Dendritic cell treated with granulocyte-macrophage colony-stimulating factor and Interleukin-4, amounts not matched to agents 40 ng/mL and 50 ng/mL, for 4 days (primary cell): Measurements from ENCODE around the gene PHACTR1.

Source experiments
- H3K27ac Mint-ChIP-seq: one replicate; pipeline ENCODE4 v1.8.0; 2022; ENCODE audit warnings: mild to moderate bottlenecking, mixed read lengths
- H3K27me3 Mint-ChIP-seq: one replicate; pipeline ENCODE4 v1.8.0; 2022; ENCODE audit warnings: mild to moderate bottlenecking, mixed read lengths
- H3K36me3 Mint-ChIP-seq: one replicate; pipeline ENCODE4 v1.8.0; 2022; ENCODE audit warnings: low read depth, mixed read lengths
- H3K4me1 Mint-ChIP-seq: one replicate; pipeline ENCODE4 v1.8.0; 2022; ENCODE audit warnings: low read depth, mixed read lengths
- H3K4me3 Mint-ChIP-seq: one replicate; pipeline ENCODE4 v1.8.0; 2022; ENCODE audit warnings: mild to moderate bottlenecking, moderate library complexity, mixed read lengths
- H3K9me3 Mint-ChIP-seq: one replicate; pipeline ENCODE4 v1.8.0; 2022; ENCODE audit warnings: mixed read lengths
- intact Hi-C: fragments of 100-400 bp; cut with micrococcal nuclease; formaldehyde crosslinking; loops from one replicate; pipeline ENCODE4 v1.15.0; 2022

PHACTR1 gene

DNA sequence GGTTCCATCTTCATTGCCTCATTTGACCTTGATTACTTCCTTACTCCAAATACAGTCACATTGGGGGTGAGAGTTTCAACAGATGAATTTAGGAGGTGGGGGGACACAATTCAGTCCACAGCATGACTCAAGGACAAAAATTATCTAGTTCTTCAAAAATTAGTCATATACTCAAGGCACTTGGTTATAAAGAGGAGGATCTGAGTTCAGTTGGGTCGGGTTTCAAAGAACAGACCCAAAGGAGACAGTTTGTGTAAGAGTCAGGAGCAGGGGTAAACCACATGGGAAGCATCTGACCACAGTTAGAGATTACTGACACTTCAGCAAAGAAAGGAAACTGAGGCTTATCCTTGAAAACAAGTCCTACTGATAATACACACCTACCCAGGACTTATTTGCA lies 473.8 kb downstream of the PHACTR1 start:
- no peaks in the 10 kb centered on the region for H3K36me3 Mint-ChIP-seq
- no peak overlapping the region for H3K4me3 Mint-ChIP-seq
- no peak overlapping the region for H3K27ac Mint-ChIP-seq
- intact Hi-C loops = loop anchor here (10.0 kb wide), 1 partner anchor 384 kb away; the partner anchor contains the start of gene SIRT5
- no peaks in the 10 kb centered on the region for H3K27me3 Mint-ChIP-seq
- H3K9me3 Mint-ChIP-seq = no peaks in the 10 kb centered on the region
- H3K4me1 Mint-ChIP-seq = no peaks in the 10 kb centered on the region

DNA sequence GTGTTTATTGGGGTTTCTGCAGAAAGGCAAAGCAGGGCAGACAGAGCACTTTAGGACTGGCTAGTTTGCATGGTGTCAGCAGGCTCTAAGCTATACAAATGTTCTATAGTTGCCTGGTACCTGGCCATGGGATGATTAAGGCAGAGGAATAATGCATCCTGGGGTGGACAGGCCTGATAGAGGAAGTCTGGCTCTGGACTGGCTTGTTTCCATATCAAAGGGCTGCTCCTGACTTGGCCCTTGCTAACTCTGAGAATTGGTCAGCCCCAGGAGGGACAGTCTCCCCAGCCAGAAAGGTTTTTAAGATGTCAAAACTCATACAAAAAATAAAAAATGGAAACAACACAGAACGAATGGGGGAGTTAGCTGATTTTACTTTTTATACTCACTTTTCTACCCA lies 474.9 kb downstream of the PHACTR1 start:
- Mint-ChIP-seq H3K27ac (no peak overlapping the region), H3K27me3 (no peaks in the 10 kb centered on the region), H3K4me3 (no peak overlapping the region), H3K36me3 (no peaks in the 10 kb centered on the region), H3K4me1 (no peaks in the 10 kb centered on the region), H3K9me3 (no peaks in the 10 kb centered on the region)
- intact Hi-C loops = loop anchor here (10.0 kb wide), 1 partner anchor 383 kb away; the partner anchor contains the start of gene SIRT5

DNA sequence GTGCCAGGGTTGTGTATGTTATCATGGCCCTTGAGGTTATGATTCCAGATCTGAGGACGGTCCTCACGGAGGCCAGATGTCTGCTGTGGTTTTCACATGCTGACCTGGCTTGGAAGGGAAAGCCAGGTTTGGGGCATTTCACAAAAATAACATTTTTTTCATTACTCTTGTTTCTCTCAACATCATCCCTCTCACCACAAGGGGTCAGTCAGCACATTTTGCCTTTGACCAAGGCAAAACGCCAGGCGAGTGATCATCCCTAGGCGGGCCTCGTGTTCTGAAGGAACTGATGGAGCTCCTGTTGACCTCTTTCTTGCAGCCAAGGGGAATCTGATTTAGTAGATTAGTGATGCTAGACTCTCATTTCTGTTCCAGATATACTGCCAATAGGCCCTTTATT lies 478.3 kb downstream of the PHACTR1 start:
- Mint-ChIP-seq H3K27me3 (no peaks in the 10 kb centered on the region), H3K4me3 (no peak overlapping the region), H3K4me1 (no peaks in the 10 kb centered on the region), H3K27ac (no peak overlapping the region), H3K9me3 (no peaks in the 10 kb centered on the region), H3K36me3 (no peaks in the 10 kb centered on the region)
- intact Hi-C loops = loop anchor here (1.0 to 10.0 kb wide), 2 partner anchors 136 to 380 kb away; partner anchors contain the start of gene SIRT5

DNA sequence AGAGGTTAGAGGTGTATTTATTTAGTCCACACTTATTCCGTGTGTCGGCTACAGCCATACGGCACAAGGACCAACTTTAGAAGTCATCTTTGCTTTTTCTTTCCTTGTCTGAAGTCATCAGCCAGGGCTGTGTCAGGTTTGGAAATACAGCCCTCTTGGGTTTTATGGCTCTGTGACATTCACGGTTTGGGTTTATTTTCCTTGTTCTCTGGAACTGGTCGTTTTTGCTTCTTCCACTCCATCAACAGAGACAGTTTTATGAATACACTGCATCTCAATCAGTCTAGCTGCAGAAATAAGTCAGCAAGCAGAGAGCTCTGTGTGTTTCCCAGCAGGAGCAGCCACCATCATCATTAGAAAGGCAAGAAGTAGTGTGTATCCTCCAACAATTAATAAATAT lies 479.2 kb downstream of the PHACTR1 start:
- no peak overlapping the region for H3K4me3 Mint-ChIP-seq
- no peaks in the 10 kb centered on the region for H3K27me3 Mint-ChIP-seq
- no peaks in the 10 kb centered on the region for H3K4me1 Mint-ChIP-seq
- H3K9me3 Mint-ChIP-seq = no peaks in the 10 kb centered on the region
- no peaks in the 10 kb centered on the region for H3K36me3 Mint-ChIP-seq
- intact Hi-C loops = loop anchor here (1.0 to 10.0 kb wide), 2 partner anchors 135 to 379 kb away; partner anchors contain the start of gene SIRT5
- no peak overlapping the region for H3K27ac Mint-ChIP-seq

DNA sequence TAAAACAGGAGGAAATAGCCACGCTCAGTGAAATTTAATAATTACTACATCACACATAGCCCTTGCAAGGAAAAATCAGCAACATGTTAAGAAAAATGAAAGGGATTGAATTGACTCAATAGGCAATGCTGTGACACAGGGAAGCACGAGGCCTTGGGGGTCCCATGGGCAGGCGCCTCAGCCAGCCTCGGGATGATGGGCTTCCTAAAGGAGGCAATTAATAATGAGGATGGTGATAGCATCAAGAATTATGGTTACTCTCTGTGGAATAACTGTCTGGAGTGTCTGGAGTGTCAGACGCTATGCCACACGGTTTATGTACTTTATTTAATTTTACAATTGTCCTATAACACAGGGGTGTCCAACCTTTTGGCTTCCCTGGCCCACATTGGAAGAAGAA lies 481.6 kb downstream of the PHACTR1 start:
- no peaks in the 10 kb centered on the region for H3K9me3 Mint-ChIP-seq

DNA sequence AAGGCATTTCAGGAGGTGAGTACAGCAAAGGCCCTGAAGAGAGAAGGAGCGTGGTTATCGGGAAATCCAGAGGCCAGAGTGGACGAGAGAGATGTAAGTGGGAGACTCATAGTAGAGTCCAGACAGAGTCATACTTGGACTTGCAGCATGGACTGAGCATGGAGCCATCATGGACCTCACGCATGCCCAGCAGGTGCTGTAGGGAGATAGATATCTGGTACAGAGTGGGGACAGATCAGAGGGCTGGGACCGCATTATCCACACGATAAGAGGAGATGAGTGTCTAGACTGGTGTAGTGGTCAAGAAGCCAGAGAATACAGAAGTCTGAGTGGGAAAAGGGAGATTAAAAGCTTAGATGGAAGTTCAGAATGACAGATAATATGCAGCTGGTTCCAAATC lies 484.8 kb downstream of the PHACTR1 start:
- Mint-ChIP-seq H3K9me3 (no peaks in the 10 kb centered on the region), H3K27me3 (no peaks in the 10 kb centered on the region), H3K27ac (no peak overlapping the region), H3K4me1 (no peaks in the 10 kb centered on the region), H3K4me3 (no peak overlapping the region), H3K36me3 (peaks cover 6% of the 10 kb centered on the region)
- intact Hi-C loops = no loop called here

More for the DNA sequence above, 481.6 kb downstream of the PHACTR1 start:
- Mint-ChIP-seq H3K4me1 (no peaks in the 10 kb centered on the region), H3K27me3 (no peaks in the 10 kb centered on the region), H3K36me3 (no peaks in the 10 kb centered on the region), H3K4me3 (no peak overlapping the region), H3K27ac (no peak overlapping the region)
- intact Hi-C loops = loop anchor here (10.0 kb wide), 1 partner anchor 377 kb away; the partner anchor contains the start of gene SIRT5

DNA sequence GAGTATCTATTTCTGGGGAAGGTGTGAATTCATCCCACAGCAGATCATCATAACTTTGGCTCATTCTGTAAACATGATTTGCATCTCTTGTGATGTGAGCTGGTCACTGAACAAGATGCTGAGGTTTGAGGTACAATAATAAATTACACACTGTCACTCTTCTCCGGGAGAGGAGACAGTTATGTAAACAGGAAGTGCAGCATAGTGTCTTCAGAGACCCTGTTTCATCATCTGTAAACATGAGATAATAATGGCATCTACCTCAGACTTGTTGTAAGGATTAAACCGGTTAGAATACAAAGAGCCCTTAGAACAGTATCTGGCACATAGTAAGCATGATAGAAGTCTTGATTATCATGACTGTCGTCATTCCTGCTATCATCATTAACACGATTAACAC lies 486.6 kb downstream of the PHACTR1 start:
- no peak overlapping the region for H3K4me3 Mint-ChIP-seq
- no peak overlapping the region for H3K27ac Mint-ChIP-seq
- no peaks in the 10 kb centered on the region for H3K4me1 Mint-ChIP-seq
- H3K9me3 Mint-ChIP-seq = no peaks in the 10 kb centered on the region
- no peaks in the 10 kb centered on the region for H3K27me3 Mint-ChIP-seq
- intact Hi-C loops = no loop called here
- H3K36me3 Mint-ChIP-seq = peaks cover 6% of the 10 kb centered on the region

DNA sequence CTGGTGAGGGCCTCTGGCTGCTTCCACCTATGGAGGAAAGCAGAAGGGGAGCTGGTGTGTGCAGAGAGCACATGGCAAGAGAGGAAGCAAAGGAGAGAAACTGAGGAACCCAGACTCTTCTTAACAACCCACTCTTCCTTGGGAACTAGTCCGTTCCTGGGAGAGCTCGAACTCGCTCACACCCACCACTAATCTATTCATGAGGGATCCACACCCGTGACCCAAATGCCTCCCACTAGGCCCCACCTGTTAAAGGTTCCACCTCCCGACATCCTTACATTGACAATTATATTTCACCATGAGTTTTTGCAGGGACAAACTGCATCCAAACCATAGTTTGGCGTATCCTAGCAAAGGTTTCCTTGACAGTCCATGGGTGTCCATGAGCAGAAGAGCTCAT lies 488.5 kb downstream of the PHACTR1 start:
- Mint-ChIP-seq H3K4me1 (peaks cover 7% of the 10 kb centered on the region), H3K9me3 (no peaks in the 10 kb centered on the region), H3K27me3 (no peaks in the 10 kb centered on the region), H3K36me3 (peaks cover 6% of the 10 kb centered on the region), H3K4me3 (no peak overlapping the region), H3K27ac (no peak overlapping the region)
- intact Hi-C loops = no loop called here

DNA sequence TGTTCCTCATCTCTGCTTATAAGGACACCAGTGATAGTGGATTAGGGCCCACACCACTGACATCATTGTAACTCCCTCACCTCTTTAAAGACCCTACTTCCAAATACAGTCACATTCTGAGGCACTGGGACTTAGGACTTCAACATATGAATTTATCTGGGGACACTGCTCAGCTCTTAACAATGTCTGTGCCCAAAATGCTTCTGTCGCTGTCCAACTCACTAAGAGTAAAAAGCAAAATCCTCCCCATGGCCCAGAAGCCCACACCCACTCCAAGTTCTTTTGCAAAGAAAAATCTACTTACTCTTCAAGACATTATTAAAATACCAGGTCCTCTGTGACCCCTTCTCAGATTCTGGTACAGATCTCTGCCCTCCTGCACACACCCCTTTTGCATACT lies 495.5 kb downstream of the PHACTR1 start:
- no peak overlapping the region for H3K27ac Mint-ChIP-seq
- peaks cover 7% of the 10 kb centered on the region for H3K4me1 Mint-ChIP-seq
- no peaks in the 10 kb centered on the region for H3K36me3 Mint-ChIP-seq
- no peaks in the 10 kb centered on the region for H3K9me3 Mint-ChIP-seq
- no peak overlapping the region for H3K4me3 Mint-ChIP-seq
- intact Hi-C loops = no loop called here
- H3K27me3 Mint-ChIP-seq = no peaks in the 10 kb centered on the region

DNA sequence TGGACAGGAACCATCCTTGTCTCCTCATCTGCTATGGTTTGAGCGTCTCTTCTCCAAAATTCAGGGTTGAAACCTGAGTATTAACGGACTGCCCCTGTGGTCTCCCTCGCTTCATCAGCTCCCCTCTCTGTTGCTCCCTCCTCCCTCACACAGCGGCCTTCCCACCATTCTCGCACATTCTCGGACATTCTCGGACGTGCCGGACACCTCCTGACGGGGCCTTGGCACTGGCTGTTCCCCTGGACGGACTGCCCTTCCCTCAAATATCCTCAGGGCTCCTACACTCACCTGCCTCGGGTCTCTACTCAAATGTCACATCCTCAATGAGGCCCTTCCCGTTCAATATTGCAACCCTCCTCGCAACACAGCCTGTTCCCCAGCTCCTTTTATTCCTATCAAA lies 496.0 kb downstream of the PHACTR1 start:
- Mint-ChIP-seq H3K9me3 (no peaks in the 10 kb centered on the region), H3K4me1 (peaks cover 7% of the 10 kb centered on the region), H3K27ac (no peak overlapping the region), H3K36me3 (no peaks in the 10 kb centered on the region), H3K4me3 (no peak overlapping the region), H3K27me3 (no peaks in the 10 kb centered on the region)
- intact Hi-C loops = no loop called here

DNA sequence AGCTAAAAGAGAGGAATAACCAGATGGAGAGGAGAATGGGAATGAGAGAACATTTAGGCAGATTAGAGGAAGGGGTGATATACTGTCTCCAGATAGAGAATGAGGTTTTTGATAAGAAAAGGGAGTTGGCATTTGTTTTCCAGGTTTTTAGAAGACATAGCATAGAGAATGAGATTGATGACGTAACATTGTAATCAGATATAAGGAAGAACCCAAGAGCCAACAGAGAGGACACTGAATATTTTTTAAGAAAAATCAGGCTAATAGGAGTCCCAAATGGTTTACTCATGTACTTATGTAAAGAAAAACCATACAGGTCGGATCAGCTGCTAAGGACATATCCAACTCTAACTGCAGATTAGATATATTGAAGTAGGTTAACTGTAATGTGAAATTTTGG lies 498.8 kb downstream of the PHACTR1 start:
- Mint-ChIP-seq H3K4me1 (no peaks in the 10 kb centered on the region), H3K4me3 (no peak overlapping the region), H3K9me3 (no peaks in the 10 kb centered on the region), H3K27me3 (no peaks in the 10 kb centered on the region), H3K36me3 (no peaks in the 10 kb centered on the region), H3K27ac (no peak overlapping the region)
- intact Hi-C loops = no loop called here

DNA sequence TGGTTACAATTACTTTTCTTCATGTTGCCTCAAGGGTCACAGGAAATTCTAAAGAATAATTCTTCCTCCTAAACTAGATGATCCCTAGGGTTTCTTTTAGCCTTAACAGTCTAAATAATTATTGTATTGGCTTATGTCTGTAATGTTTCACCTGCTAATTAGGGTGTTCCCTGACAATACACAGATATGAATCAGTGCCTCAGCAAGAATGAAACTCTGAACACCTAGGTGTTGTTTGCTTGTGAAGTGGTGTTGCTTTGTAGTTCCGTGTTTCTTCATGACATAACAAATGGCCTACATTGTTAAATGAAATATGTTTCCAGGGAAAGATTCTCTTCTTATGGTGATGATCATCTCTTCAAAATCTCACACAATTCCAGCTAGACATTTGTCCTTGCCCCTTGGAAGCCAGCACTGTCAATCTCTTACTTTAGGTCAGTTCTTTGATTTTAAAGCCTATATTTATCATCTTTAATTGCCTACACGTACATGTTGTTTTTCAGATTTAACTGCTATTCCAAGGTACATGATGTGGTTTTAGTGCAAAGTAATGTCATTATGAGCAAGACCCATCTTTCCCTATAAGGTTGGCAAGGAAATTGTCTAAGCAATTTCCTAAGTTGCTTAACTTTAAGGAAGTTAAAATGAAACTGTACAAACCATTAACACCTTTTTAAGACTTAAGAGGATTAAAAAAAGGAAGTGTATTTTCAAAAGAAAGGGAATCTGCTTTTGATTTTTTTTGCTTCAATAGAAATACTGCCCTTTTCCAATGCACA lies 499.9 kb downstream of the PHACTR1 start:
- no peak overlapping the region for H3K27ac Mint-ChIP-seq
- H3K36me3 Mint-ChIP-seq = no peaks in the 10 kb centered on the region
- no peaks in the 10 kb centered on the region for H3K4me1 Mint-ChIP-seq
- no peaks in the 10 kb centered on the region for H3K9me3 Mint-ChIP-seq
- intact Hi-C loops = no loop called here
- H3K4me3 Mint-ChIP-seq = no peak overlapping the region
- no peaks in the 10 kb centered on the region for H3K27me3 Mint-ChIP-seq

DNA sequence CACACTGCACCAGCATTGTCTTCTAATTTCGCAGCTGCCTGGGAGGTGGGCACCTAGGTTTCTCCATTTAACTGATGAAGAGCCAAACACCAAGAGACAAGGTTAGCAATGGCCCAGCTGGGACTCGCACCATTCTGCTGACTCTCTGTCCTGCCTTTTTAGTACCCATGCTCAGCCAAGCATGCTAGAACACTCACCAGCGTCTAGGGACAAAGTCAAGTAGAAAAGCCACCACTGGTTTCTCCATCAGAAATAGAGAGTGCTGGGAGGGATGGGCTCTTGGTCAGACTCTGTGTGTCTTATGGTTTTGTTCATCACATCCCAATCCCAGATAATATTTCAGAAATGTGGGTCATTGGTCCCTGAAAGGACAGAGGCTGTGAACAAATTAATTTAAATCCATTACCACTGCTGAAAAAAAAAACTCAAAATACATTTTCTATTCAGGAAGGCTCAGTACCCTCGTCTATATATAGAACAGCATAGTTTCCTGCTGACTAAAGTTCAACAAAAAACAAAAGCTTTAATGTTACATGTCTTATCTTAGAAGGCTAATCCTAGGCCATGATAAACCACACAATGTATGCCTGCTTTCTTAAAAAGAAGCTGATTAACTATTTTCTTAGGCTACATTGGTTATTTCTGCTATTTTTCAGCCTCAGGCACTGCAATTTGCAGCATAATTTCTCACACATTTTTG lies 500.8 kb downstream of the PHACTR1 start:
- no peaks in the 10 kb centered on the region for H3K9me3 Mint-ChIP-seq
- no peak overlapping the region for H3K27ac Mint-ChIP-seq
- H3K36me3 Mint-ChIP-seq = no peaks in the 10 kb centered on the region
- no peaks in the 10 kb centered on the region for H3K4me1 Mint-ChIP-seq
- intact Hi-C loops = no loop called here
- H3K4me3 Mint-ChIP-seq = no peak overlapping the region
- H3K27me3 Mint-ChIP-seq = no peaks in the 10 kb centered on the region

DNA sequence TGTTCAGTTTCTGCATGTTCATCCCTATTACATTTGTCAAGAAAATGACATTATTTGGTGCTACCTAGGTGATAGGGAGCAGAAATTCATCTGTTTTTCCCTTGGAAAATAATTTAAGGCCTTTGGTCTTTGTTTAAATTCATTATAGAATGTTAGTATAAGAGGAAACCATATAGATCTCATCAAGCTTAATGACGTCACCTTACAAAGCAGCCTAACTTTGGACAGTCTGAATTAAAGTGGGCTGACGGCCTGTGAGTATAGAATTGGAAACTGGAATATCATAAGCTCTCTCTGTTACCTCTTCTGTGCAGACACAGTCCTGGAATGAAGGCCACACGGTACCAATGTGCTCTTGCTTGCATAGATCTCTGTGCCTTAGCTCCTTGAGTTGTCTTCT lies 503.7 kb downstream of the PHACTR1 start:
- no peaks in the 10 kb centered on the region for H3K4me1 Mint-ChIP-seq
- H3K36me3 Mint-ChIP-seq = no peaks in the 10 kb centered on the region
- intact Hi-C loops = no loop called here
- no peaks in the 10 kb centered on the region for H3K27me3 Mint-ChIP-seq
- H3K9me3 Mint-ChIP-seq = no peaks in the 10 kb centered on the region
- H3K27ac Mint-ChIP-seq = no peak overlapping the region
- no peak overlapping the region for H3K4me3 Mint-ChIP-seq
